Smooth muscle cell (in vitro differentiated cells): ENCODE data around the gene NEU3. TPM values are rescaled to one million over a fixed set of nuclear protein-coding genes. Genes with fewer than 3 reads are reported as not detected.
A peak's percentile ranks its signal among the peaks of the same experiment; 100 is the strongest.

ENCODE experiments used
- DNase-seq: peaks from one replicate; lab custom pipeline; 2025; ENCODE audit not compliant: unreplicated experiment; lab: John Stamatoyannopoulos, UW
- H2AFZ ChIP-seq: fragments of 200-600 bp; sonication (generic); 2 replicates; pipeline ENCODE4 v1.6.0; 2016; ENCODE audit warnings: antibody characterized with exemption, low read depth, mild to moderate bottlenecking
- H3F3A ChIP-seq: fragments of 200-600 bp; sonication (generic); 2 replicates; pipeline ENCODE4 v1.6.0; 2017; ENCODE audit warnings: antibody characterized with exemption, low read depth
- H3K27ac ChIP-seq: fragments of 200-600 bp; sonication (generic); 2 replicates; pipeline ENCODE4 v1.5.1; 2016; ENCODE audit warnings: low read depth, mild to moderate bottlenecking
- H3K27me3 ChIP-seq: fragments of 200-600 bp; sonication (generic); 2 replicates; pipeline ENCODE4 v1.6.1; 2016; ENCODE audit warnings: low read depth, mild to moderate bottlenecking
- H3K36me3 ChIP-seq: fragments of 200-600 bp; sonication (generic); 2 replicates; pipeline ENCODE4 v1.5.1; 2016; ENCODE audit warnings: low read depth
- H3K4me1 ChIP-seq: fragments of 200-600 bp; sonication (generic); 2 replicates; pipeline ENCODE4 v1.5.1; 2016; ENCODE audit warnings: low read depth
- H3K4me2 ChIP-seq: fragments of 200-600 bp; sonication (generic); 2 replicates; pipeline ENCODE4 v1.6.0; 2016; ENCODE audit warnings: mild to moderate bottlenecking
- H3K4me3 ChIP-seq: fragments of 200-600 bp; sonication (generic); 2 replicates; pipeline ENCODE4 v1.5.1; 2016; ENCODE audit warnings: mild to moderate bottlenecking
- H3K79me2 ChIP-seq: fragments of 200-600 bp; sonication (generic); 2 replicates; pipeline ENCODE4 v1.6.0; 2016; ENCODE audit warnings: low read depth, mild to moderate bottlenecking
- H3K9ac ChIP-seq: fragments of 200-600 bp; sonication (generic); 2 replicates; pipeline ENCODE4 v1.6.0; 2016; ENCODE audit warnings: low read depth
- H3K9me3 ChIP-seq: fragments of 200-600 bp; sonication (generic); replicated peaks from 2 replicates; pipeline ENCODE4 v1.5.1; 2016; ENCODE audit warnings: low read depth
- H4K20me1 ChIP-seq: fragments of 200-600 bp; sonication (generic); 2 replicates; pipeline ENCODE4 v1.6.0; 2016; ENCODE audit warnings: low read depth
- CTCF ChIP-seq: fragments of 200-600 bp; sonication (generic); IDR thresholded peaks from 2 replicates; pipeline ENCODE4 v1.5.1; 2017; ENCODE audit warnings: borderline replicate concordance, mild to moderate bottlenecking, antibody characterized with exemption; ENCODE audit not compliant: insufficient read depth, poor library complexity, severe bottlenecking
- WGBS: methylation state at CpG from one replicate; pipeline ENCODE4 v1.1.7; 2016; ENCODE audit warnings: low lambda C conversion rate; 5-methylcytosine and 5-hydroxymethylcytosine counted together
- polyA plus RNA-seq: library from polyadenylated mRNA; unstranded; fragments of >200 nt; fragmentation: Nextera tagmentation; extraction: Ambion mirVana; gene quantifications from 2 replicates; pipeline ENCODE4 v1.2.1, GENCODE V29; 2016
- total RNA-seq: library from RNA; depleted of rRNA; stranded (reverse); fragments of >200 nt; gene quantifications from 2 replicates; pipeline ENCODE4 v1.2.3, GENCODE V29; 2014

The NEU3 gene
- total and polyA plus RNA-seq, 2 experiments from 2014 or later = 3.9 to 5.0 TPM

- Histone ChIP-seq H3K9ac (peak overlapping the region; percentile 97), H3K36me3 (peaks cover 3% of the 10 kb centered on the region), H3K4me2 (peak overlapping the region; percentile 97), H2AFZ (no peak overlapping the region), H3K79me2 (peaks cover 69% of the 10 kb centered on the region), H3K4me3 (peak overlapping the region; percentile 96), H3K4me1 (peaks cover 19% of the 10 kb centered on the region), H4K20me1 (peaks cover 55% of the 10 kb centered on the region), H3K27me3 (no peaks in the 10 kb centered on the region), H3F3A (no peaks in the 10 kb centered on the region), H3K9me3 (no peaks in the 10 kb centered on the region), H3K27ac (peak overlapping the region; percentile 90)
- WGBS = 85% methylated on average over 2 of the region's 2 CpGs
- DNase-seq = no peak
- TF ChIP-seq CTCF = no peak
Measured at GRCh38 chr11:74950374-74950969, 38.3 kb upstream of the NEU3 start.

- TF ChIP-seq CTCF = no peak
- Histone ChIP-seq H2AFZ (no peak overlapping the region), H3K4me1 (peaks cover 23% of the 10 kb centered on the region), H3K36me3 (peaks cover 3% of the 10 kb centered on the region), H3K4me3 (no peak overlapping the region), H3K4me2 (peak overlapping the region; percentile 97), H4K20me1 (peaks cover 63% of the 10 kb centered on the region), H3K79me2 (peaks cover 75% of the 10 kb centered on the region), H3K27ac (no peak overlapping the region), H3K27me3 (no peaks in the 10 kb centered on the region), H3F3A (peaks cover 4% of the 10 kb centered on the region), H3K9me3 (no peaks in the 10 kb centered on the region), H3K9ac (no peak overlapping the region)
- no peak for DNase-seq
- 97% methylated on average over 8 of the region's 8 CpGs for WGBS
Measured at GRCh38 chr11:74951226-74951625, 37.5 kb upstream of the NEU3 start.

- no peak overlapping the region for H3K27ac ChIP-seq
- H3K4me1 ChIP-seq = peaks cover 28% of the 10 kb centered on the region
- H3F3A ChIP-seq = peaks cover 4% of the 10 kb centered on the region
- no peak for DNase-seq
- H3K9ac ChIP-seq = no peak overlapping the region
- H3K9me3 ChIP-seq = no peaks in the 10 kb centered on the region
- peaks cover 3% of the 10 kb centered on the region for H3K36me3 ChIP-seq
- no peak for TF ChIP-seq CTCF
- no peak overlapping the region for H3K4me3 ChIP-seq
- no peaks in the 10 kb centered on the region for H3K27me3 ChIP-seq
- 87% methylated on average over 2 of the region's 2 CpGs for WGBS
- no peak overlapping the region for H3K4me2 ChIP-seq
- no peak overlapping the region for H2AFZ ChIP-seq
- peaks cover 78% of the 10 kb centered on the region for H4K20me1 ChIP-seq
- H3K79me2 ChIP-seq = peaks cover 90% of the 10 kb centered on the region
Measured at GRCh38 chr11:74952752-74953151, 36.0 kb upstream of the NEU3 start.

- Histone ChIP-seq H3K9ac (no peak overlapping the region), H3K4me1 (peaks cover 23% of the 10 kb centered on the region), H2AFZ (no peak overlapping the region), H3K27me3 (no peaks in the 10 kb centered on the region), H3K4me3 (no peak overlapping the region), H4K20me1 (peaks cover 85% of the 10 kb centered on the region), H3F3A (peaks cover 4% of the 10 kb centered on the region), H3K27ac (no peak overlapping the region), H3K36me3 (peaks cover 3% of the 10 kb centered on the region), H3K79me2 (peaks cover 91% of the 10 kb centered on the region), H3K9me3 (no peaks in the 10 kb centered on the region), H3K4me2 (no peak overlapping the region)
- over 99% methylated on average over 5 of the region's 5 CpGs for WGBS
- no peak for DNase-seq
- no peak for TF ChIP-seq CTCF
Measured at GRCh38 chr11:74953451-74953850, 35.3 kb upstream of the NEU3 start.
